Body of pancreas (tissue), 4 donors: ENCODE results near the gene DRGX. TPM values are rescaled to one million over a fixed set of nuclear protein-coding genes. Genes with fewer than 3 reads are reported as not detected.

Experiments used
- ATAC-seq: fragments of 150-250 bp; one replicate; pipeline ENCODE4 v1.9.1; 2016
- DNase-seq, 4 donors: peaks; one replicate each; pipeline ENCODE4 v3.0.0-alpha.2; 2019
- H3K27ac ChIP-seq, 4 donors: fragments of 200-600 bp; sonication (generic); 1 replicate in 3 of 4; 2 replicates in 1 of 4; pipeline versions ENCODE4 v1.5.1 to v1.6.1; 2016 to 2019; ENCODE audit warnings: mild to moderate bottlenecking in 1 of 4, mixed read lengths in 1 of 4, moderate library complexity in 1 of 4
- H3K27me3 ChIP-seq, 2 donors: fragments of 200-600 bp; sonication (generic); one replicate each; pipeline ENCODE4 v1.6.0; 2016; ENCODE audit warnings: mild to moderate bottlenecking in 1 of 2
- H3K36me3 ChIP-seq, 2 donors: fragments of 200-600 bp; sonication (generic); replicated peaks in 1 of 2; 2 replicates each; pipeline ENCODE4 v1.5.1; 2016; ENCODE audit warnings: low read depth in 2 of 2; ENCODE audit not compliant: insufficient read depth in 1 of 2
- H3K4me1 ChIP-seq: fragments of 200-600 bp; sonication (generic); one replicate; pipeline ENCODE4 v1.6.0; 2016
- H3K4me3 ChIP-seq, 2 donors: fragments of 200-600 bp; sonication (generic); 1 replicate in 1 of 2; 2 replicates in 1 of 2; pipeline ENCODE4 v1.5.1; 2016 to 2019
- H3K9me3 ChIP-seq, 3 donors: fragments of 200-600 bp; sonication (generic); 1 replicate in 2 of 3; 2 replicates in 1 of 3; pipeline ENCODE4 v1.5.1; 2016
- POLR2A ChIP-seq, 3 donors: fragments of 450-650 bp; IDR thresholded peaks; one replicate each; pipeline ENCODE4 v1.6.1; 2016; ENCODE audit warnings: antibody characterized with exemption in 3 of 3, mild to moderate bottlenecking in 2 of 3
- WGBS, 2 donors: methylation state at CpG; one replicate each; pipeline ENCODE4 v1.1.5; 2017; 5-methylcytosine and 5-hydroxymethylcytosine counted together
- intact Hi-C: fragments of 100-400 bp; cut with DNase I; formaldehyde crosslinking; loops from one replicate; pipeline ENCODE4 v1.15.1; 2023
- total RNA-seq, 2 donors: library from RNA; depleted of rRNA; stranded (reverse); fragments of >200 nt; gene quantifications; one replicate each; pipeline ENCODE4 v1.1.0, GENCODE V29; 2016
- TF ChIP-seq, protein P1 (sequence below), 7 experiments: fragments of 450-650 bp in 4 of 7; fragments of 200-600 bp in 3 of 7; sonication (generic) in 3 of 7; IDR thresholded peaks; one replicate each; pipeline ENCODE4 v1.5.1; 2016 to 2019; ENCODE audit warnings: antibody characterized with exemption in 7 of 7

The DRGX gene
- total RNA-seq, 2 donors from 2014 or later: not detected

DNA sequence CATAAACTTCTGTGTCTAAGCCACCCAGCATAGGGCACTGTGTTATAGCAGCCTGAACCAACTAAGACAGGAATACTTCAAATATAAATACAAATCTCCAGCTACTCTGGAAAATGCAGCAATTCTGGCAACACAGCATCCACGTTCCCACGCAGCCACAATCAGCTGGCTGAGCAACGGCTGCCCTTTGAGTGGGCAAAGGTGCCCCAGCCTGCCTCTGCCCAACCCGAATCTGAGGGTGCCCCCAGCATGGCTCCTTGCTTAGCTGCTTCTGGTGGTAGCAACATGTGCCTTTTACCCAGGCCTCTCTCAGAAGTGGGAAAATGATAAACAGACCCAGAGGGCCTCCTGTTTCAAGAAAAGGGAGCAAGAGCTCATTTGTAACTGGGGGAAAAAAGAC, 12.0 kb downstream of the DRGX start:
- no peaks in the 10 kb centered on the region for H3K4me1 ChIP-seq
- H3K4me3 ChIP-seq: no peak overlapping the region
- H3K27ac ChIP-seq: no peak overlapping the region
- no peak for ATAC-seq
- H3K9me3 ChIP-seq: no peaks in the 10 kb centered on the region
- WGBS, 2 donors: 67 to 84% methylated on average over 3 to 4 of the region's 4 CpGs
- H3K27me3 ChIP-seq: no peaks in the 10 kb centered on the region
- TF ChIP-seq, protein P1, sequence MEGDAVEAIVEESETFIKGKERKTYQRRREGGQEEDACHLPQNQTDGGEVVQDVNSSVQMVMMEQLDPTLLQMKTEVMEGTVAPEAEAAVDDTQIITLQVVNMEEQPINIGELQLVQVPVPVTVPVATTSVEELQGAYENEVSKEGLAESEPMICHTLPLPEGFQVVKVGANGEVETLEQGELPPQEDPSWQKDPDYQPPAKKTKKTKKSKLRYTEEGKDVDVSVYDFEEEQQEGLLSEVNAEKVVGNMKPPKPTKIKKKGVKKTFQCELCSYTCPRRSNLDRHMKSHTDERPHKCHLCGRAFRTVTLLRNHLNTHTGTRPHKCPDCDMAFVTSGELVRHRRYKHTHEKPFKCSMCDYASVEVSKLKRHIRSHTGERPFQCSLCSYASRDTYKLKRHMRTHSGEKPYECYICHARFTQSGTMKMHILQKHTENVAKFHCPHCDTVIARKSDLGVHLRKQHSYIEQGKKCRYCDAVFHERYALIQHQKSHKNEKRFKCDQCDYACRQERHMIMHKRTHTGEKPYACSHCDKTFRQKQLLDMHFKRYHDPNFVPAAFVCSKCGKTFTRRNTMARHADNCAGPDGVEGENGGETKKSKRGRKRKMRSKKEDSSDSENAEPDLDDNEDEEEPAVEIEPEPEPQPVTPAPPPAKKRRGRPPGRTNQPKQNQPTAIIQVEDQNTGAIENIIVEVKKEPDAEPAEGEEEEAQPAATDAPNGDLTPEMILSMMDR (IDR thresholded peaks at IDR 0.05): no peak
- TF ChIP-seq POLR2A (IDR thresholded peaks at IDR 0.05): no peak
- DNase-seq: no peak
- no peaks in the 10 kb centered on the region for H3K36me3 ChIP-seq
- intact Hi-C loops: no loop called here

DNA sequence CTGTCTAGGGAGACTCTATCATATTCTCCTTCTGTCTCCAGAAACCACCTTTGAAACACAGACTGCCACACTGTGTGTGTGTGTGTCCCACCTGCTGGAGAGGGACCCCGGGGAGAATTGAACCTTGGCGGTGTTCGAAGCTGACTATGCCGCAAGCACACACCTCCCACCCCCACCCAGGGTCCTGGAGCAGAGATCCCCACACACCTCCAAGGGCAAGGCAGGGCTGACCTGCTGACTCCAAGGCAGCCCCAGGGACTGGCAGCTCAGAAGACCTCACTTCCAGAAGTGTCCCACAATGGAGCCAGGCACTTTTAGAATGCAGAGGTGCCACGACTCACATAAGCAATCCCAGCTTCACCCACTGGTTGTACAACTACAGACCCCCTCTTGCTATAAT, 13.1 kb downstream of the DRGX start:
- Histone ChIP-seq H3K27ac (no peak overlapping the region), H3K36me3 (no peaks in the 10 kb centered on the region), H3K27me3 (no peaks in the 10 kb centered on the region), H3K9me3 (no peaks in the 10 kb centered on the region), H3K4me1 (no peaks in the 10 kb centered on the region), H3K4me3 (no peak overlapping the region)
- intact Hi-C loops: no loop called here
- WGBS, 2 donors: 85 to 86% methylated on average over 3 to 5 of the region's 5 CpGs
- DNase-seq: no peak
- no peak for TF ChIP-seq POLR2A (IDR thresholded peaks at IDR 0.05)
- TF ChIP-seq, protein P1 (IDR thresholded peaks at IDR 0.05): no peak
- no peak for ATAC-seq

DNA sequence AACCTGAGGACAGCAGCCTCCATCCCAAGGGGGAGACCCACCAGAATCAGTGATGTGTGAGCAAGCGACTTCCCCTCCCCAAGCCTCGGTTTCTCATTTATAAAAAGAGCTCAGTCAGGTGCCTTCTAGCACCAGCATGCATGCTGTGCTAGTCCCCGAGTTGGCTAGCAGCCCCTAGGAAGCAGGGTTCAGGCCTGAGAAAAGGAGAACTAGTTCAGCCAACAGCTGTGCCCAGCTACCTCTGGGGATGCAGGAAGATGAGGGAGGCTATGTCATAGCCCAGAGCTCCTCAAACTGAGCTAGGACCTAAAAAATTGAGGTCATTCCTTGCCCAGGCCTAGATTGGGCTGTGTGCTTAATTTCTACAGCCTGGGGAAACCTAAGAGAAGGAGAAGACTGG, 13.7 kb downstream of the DRGX start:
- H3K27me3 ChIP-seq: no peaks in the 10 kb centered on the region
- no peak overlapping the region for H3K27ac ChIP-seq
- ATAC-seq (no peak), DNase-seq (no peak)
- no peak overlapping the region for H3K4me3 ChIP-seq
- no peaks in the 10 kb centered on the region for H3K36me3 ChIP-seq
- no peaks in the 10 kb centered on the region for H3K9me3 ChIP-seq
- 40 to 68% methylated on average over 1 to 3 of the region's 3 CpGs for WGBS, 2 donors
- no peaks in the 10 kb centered on the region for H3K4me1 ChIP-seq
- TF ChIP-seq, protein P1 (IDR thresholded peaks at IDR 0.05): no peak
- TF ChIP-seq POLR2A (IDR thresholded peaks at IDR 0.05): no peak
- intact Hi-C loops: no loop called here

DNA sequence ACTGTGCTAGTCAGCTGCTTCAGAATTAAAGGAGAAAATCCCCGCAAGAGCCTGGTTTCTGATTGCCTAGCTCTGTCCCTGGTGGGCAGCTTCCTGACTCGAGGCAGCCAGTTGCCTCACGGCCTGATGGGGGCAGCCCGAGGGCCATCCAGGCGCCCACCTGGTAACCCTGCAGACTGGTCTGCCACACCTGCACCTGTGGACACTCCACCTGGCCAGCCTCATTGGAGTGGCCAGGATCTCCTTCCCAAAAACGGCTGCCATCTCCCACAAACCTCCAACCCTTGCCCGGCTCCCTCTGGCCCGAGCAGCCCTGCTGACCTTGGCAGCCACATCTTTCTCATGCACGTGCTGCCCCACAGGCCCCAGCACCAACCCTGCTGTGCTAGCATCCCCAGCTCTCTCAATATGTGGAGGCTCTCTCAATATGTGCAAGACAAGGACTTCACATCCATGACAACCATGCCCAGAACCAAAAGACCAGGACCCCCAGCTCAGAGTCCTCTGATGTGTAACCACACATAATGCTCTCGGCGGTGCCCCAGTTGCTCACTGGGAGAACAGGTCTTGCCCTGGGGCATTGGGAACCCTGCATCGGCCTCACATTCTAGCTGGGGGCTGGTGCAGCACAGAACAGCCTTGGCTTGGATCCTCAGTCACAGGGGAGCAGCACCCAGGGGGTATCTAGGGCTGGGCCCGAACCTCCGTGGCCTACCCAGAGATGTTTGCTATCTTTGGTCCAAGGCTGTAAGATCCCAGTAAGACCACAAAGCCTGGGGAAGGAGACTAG, 14.6 kb downstream of the DRGX start:
- H3K4me3 ChIP-seq: no peak overlapping the region
- no peaks in the 10 kb centered on the region for H3K27me3 ChIP-seq
- TF ChIP-seq, protein P1 (IDR thresholded peaks at IDR 0.05): no peak
- no peak for TF ChIP-seq POLR2A (IDR thresholded peaks at IDR 0.05)
- intact Hi-C loops: no loop called here
- DNase-seq: no peak
- no peaks in the 10 kb centered on the region for H3K4me1 ChIP-seq
- no peaks in the 10 kb centered on the region for H3K9me3 ChIP-seq
- no peak for ATAC-seq
- H3K36me3 ChIP-seq: no peaks in the 10 kb centered on the region
- no peak overlapping the region for H3K27ac ChIP-seq
- WGBS, 2 donors: 67 to 74% methylated on average over 13 to 14 of the region's 14 CpGs
